H9 (cell line): ENCODE measurements around the gene CETN3. TPM values are rescaled to one million over a fixed set of nuclear protein-coding genes. Genes with fewer than 3 reads are reported as not detected.

Experiments
- DNase-seq: peaks from one replicate; pipeline ENCODE4 v3.0.0-alpha.2; 2017
- H2AFZ ChIP-seq: one replicate; pipeline ENCODE4 v1.6.1; 2013; ENCODE audit warnings: mild to moderate bottlenecking, low read length, control low read depth, moderate library complexity
- H2AK5ac ChIP-seq: 2 replicates; pipeline ENCODE4 v1.6.1; 2013; ENCODE audit warnings: low read length, control low read depth, mixed read lengths; ENCODE audit not compliant: insufficient read length
- H2BK120ac ChIP-seq: one replicate; pipeline ENCODE4 v1.6.1; 2013; ENCODE audit warnings: low read depth, mild to moderate bottlenecking, low read length, control low read depth, inconsistent platforms; ENCODE audit not compliant: poor library complexity, severe bottlenecking
- H2BK12ac ChIP-seq: 2 replicates; pipeline ENCODE4 v1.6.1; 2013; ENCODE audit warnings: low read length, control low read depth, mixed read lengths, low read depth; ENCODE audit not compliant: insufficient read length
- H2BK15ac ChIP-seq: 2 replicates; pipeline ENCODE4 v1.6.1; 2013; ENCODE audit warnings: low read depth, low read length, control low read depth
- H2BK20ac ChIP-seq: one replicate; pipeline ENCODE4 v1.6.1; 2013; ENCODE audit warnings: low read depth, mild to moderate bottlenecking, low read length, control low read depth, inconsistent platforms; ENCODE audit not compliant: poor library complexity, severe bottlenecking
- H2BK5ac ChIP-seq: 2 replicates; pipeline ENCODE4 v1.6.1; 2013; ENCODE audit warnings: low read length, control low read depth, mixed read lengths; ENCODE audit not compliant: insufficient read length
- H3K14ac ChIP-seq: 2 replicates; pipeline ENCODE4 v1.6.1; 2013; ENCODE audit warnings: low read length, control low read depth; ENCODE audit not compliant: insufficient read depth
- H3K18ac ChIP-seq: 2 replicates; pipeline ENCODE4 v1.6.1; 2013; ENCODE audit warnings: low read depth, mild to moderate bottlenecking, mixed read lengths, low read length, control low read depth; ENCODE audit not compliant: insufficient read length
- H3K23ac ChIP-seq: 2 replicates; pipeline ENCODE4 v1.6.1; 2013; ENCODE audit warnings: low read length, control low read depth, mixed read lengths, low read depth; ENCODE audit not compliant: insufficient read length
- H3K23me2 ChIP-seq: 2 replicates; pipeline ENCODE4 v1.6.1; 2013; ENCODE audit warnings: low read depth, mild to moderate bottlenecking, mixed read lengths, low read length, control low read depth; ENCODE audit not compliant: insufficient read length, poor library complexity, severe bottlenecking
- H3K27ac ChIP-seq: 2 replicates; pipeline ENCODE4 v1.5.1; 2013; ENCODE audit warnings: low read length, control low read depth, mixed read lengths, low read depth; ENCODE audit not compliant: insufficient read length
- H3K27me3 ChIP-seq: 2 replicates; pipeline ENCODE4 v1.6.1; 2013; ENCODE audit warnings: low read length, control low read depth, inconsistent platforms; ENCODE audit not compliant: insufficient read depth
- H3K4ac ChIP-seq: 2 replicates; pipeline ENCODE4 v1.6.1; 2013; ENCODE audit warnings: low read depth, mild to moderate bottlenecking, control low read depth, inconsistent platforms, low read length, moderate library complexity
- H3K4me1 ChIP-seq: 2 replicates; pipeline ENCODE4 v1.6.1; 2013; ENCODE audit warnings: low read length, control low read depth, inconsistent platforms; ENCODE audit not compliant: insufficient read depth
- H3K4me2 ChIP-seq: 2 replicates; pipeline ENCODE4 v1.6.1; 2013; ENCODE audit warnings: low read length, control low read depth, mixed read lengths; ENCODE audit not compliant: insufficient read length, insufficient read depth
- H3K56ac ChIP-seq: 2 replicates; pipeline ENCODE4 v1.6.1; 2013; ENCODE audit warnings: low read depth, mild to moderate bottlenecking, mixed read lengths, low read length, control low read depth; ENCODE audit not compliant: insufficient read length
- H3K79me1 ChIP-seq: 2 replicates; pipeline ENCODE4 v1.6.1; 2013; ENCODE audit warnings: low read depth, mild to moderate bottlenecking, moderate library complexity, low read length, control low read depth, inconsistent platforms; ENCODE audit not compliant: insufficient read depth, poor library complexity, severe bottlenecking
- H3K79me2 ChIP-seq: 2 replicates; pipeline ENCODE4 v1.6.1; 2013; ENCODE audit warnings: low read length, control low read depth, inconsistent platforms; ENCODE audit not compliant: insufficient read depth
- H3K9ac ChIP-seq: 2 replicates; pipeline ENCODE4 v1.6.1; 2013; ENCODE audit warnings: low read length, control low read depth, mixed read lengths; ENCODE audit not compliant: insufficient read length; ENCODE audit errors: extremely low read depth
- H3K9me3 ChIP-seq: one replicate; pipeline ENCODE4 v1.6.1; 2013; ENCODE audit warnings: low read depth, low read length, inconsistent platforms; ENCODE audit not compliant: control insufficient read depth
- H3T11ph ChIP-seq: one replicate; pipeline ENCODE4 v1.6.1; 2013; ENCODE audit warnings: mild to moderate bottlenecking, low read length, control low read depth, inconsistent platforms
- H4K20me1 ChIP-seq: one replicate; pipeline ENCODE4 v1.6.1; 2013; ENCODE audit not compliant: control insufficient read depth, insufficient read length, insufficient read depth
- H4K5ac ChIP-seq: 2 replicates; pipeline ENCODE4 v1.6.1; 2013; ENCODE audit warnings: low read depth, mild to moderate bottlenecking, mixed read lengths, low read length, control low read depth; ENCODE audit not compliant: insufficient read length
- H4K8ac ChIP-seq: replicated peaks from 2 replicates; pipeline ENCODE4 v1.6.1; 2013; ENCODE audit warnings: low read length, control low read depth, mixed read lengths, low read depth; ENCODE audit not compliant: insufficient read length
- H4K91ac ChIP-seq: 2 replicates; pipeline ENCODE4 v1.6.1; 2013; ENCODE audit warnings: low read depth, mild to moderate bottlenecking, moderate library complexity, mixed read lengths, low read length, control low read depth; ENCODE audit not compliant: insufficient read length
- H3K27ac Mint-ChIP-seq, 3 experiments: 2 replicates in 2 of 3; 3 replicates in 1 of 3; pipeline ENCODE4 v1.8.0; 2020 to 2021; ENCODE audit warnings: mixed read lengths in 3 of 3, mild to moderate bottlenecking in 1 of 3, moderate library complexity in 1 of 3
- H3K27me3 Mint-ChIP-seq: 2 replicates; pipeline ENCODE4 v1.8.0; 2021; ENCODE audit warnings: low read depth, mild to moderate bottlenecking, moderate library complexity, mixed read lengths
- H3K36me3 Mint-ChIP-seq, 3 experiments: 2 replicates in 2 of 3; 3 replicates in 1 of 3; pipeline ENCODE4 v1.8.0; 2020 to 2021; ENCODE audit warnings: low read depth in 3 of 3, mixed read lengths in 3 of 3; ENCODE audit not compliant: insufficient read depth in 1 of 3
- H3K4me1 Mint-ChIP-seq, 2 experiments: 2 replicates each; pipeline ENCODE4 v1.8.0; 2020; ENCODE audit warnings: mixed read lengths in 2 of 2
- H3K4me3 Mint-ChIP-seq, 2 experiments: 2 replicates in 1 of 2; 3 replicates in 1 of 2; pipeline ENCODE4 v1.8.0; 2020 to 2021; ENCODE audit warnings: mild to moderate bottlenecking in 2 of 2, mixed read lengths in 2 of 2, moderate library complexity in 1 of 2
- H3K9me3 Mint-ChIP-seq, 2 experiments: 2 replicates in 1 of 2; 3 replicates in 1 of 2; pipeline ENCODE4 v1.8.0; 2020; ENCODE audit warnings: mild to moderate bottlenecking in 2 of 2, mixed read lengths in 2 of 2, moderate library complexity in 1 of 2
- total RNA-seq: library from RNA; stranded (reverse); gene quantifications from 2 replicates; pipeline ENCODE4 v1.2.1, GENCODE V29; 2021
- TF ChIP-seq, protein P1 (sequence below): fragments of 200-600 bp; sonication (generic); conservative IDR thresholded peaks from 3 replicates; pipeline ENCODE4 v1.8.0; 2021; ENCODE audit warnings: antibody characterized with exemption, mild to moderate bottlenecking

Gene CETN3
- total RNA-seq, 1 experiment from 2014 or later: 36.3 TPM

DNA sequence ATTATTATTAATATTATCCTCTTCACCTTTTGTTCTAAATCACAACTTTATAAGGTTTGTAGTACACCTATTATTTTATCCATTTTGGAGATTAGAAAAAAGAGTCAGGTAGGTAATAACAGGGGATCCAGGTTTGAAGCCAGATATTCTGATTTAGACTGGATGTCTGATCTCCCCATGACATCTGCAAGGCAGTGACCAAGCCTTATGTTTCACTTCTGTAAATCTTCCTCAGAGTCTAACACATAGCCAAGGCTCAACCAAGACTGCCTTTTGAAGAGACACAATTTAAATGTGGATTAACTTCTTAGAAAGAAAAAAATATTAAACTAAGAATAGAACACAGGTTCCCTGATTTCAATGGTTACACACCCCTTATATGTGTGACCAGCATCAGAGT is 44.2 kb downstream of the CETN3 start:
- no peak for DNase-seq
- Mint-ChIP-seq H3K27ac (peak overlapping the region in 1 of 3 experiments; percentile 62; a peak in 1 of 7 replicates), H3K4me3 (no peak overlapping the region), H3K36me3 (peaks cover 3 to 27% (median 4%) of the 10 kb centered on the region in 3 experiments), H3K4me1 (peaks cover 10 to 14% of the 10 kb centered on the region in 2 experiments), H3K9me3 (peaks cover 11 to 12% of the 10 kb centered on the region in 2 experiments; a peak in 4 of 5 replicates), H3K27me3 (no peaks in the 10 kb centered on the region)
- Histone ChIP-seq H3K23me2 (no peaks in the 10 kb centered on the region), H3K9me3 (peaks cover 7% of the 10 kb centered on the region), H3K56ac (no peak overlapping the region), H2BK20ac (no peak overlapping the region), H3K14ac (no peak overlapping the region), H4K8ac (no peak overlapping the region), H2AFZ (no peak overlapping the region), H3K4me1 (0 out of 2 replicates have a peak, but pooled peaks cover 3% of the 10 kb centered on the region), H3K79me2 (no peaks in the 10 kb centered on the region), H3K27ac (no peak overlapping the region), H3K23ac (no peak overlapping the region), H3K79me1 (no peaks in the 10 kb centered on the region), H2AK5ac (no peak overlapping the region), H2BK120ac (no peak overlapping the region), H4K91ac (no peak overlapping the region), H3K18ac (no peak overlapping the region), H2BK5ac (no peak overlapping the region), H3T11ph (no peak overlapping the region), H2BK12ac (no peak overlapping the region), H3K4ac (no peak overlapping the region), H2BK15ac (no peak overlapping the region), H3K9ac (no peak overlapping the region), H4K5ac (no peak overlapping the region), H4K20me1 (no peaks in the 10 kb centered on the region), H3K4me2 (no peak overlapping the region), H3K27me3 (no peaks in the 10 kb centered on the region)
- TF ChIP-seq, protein P1, sequence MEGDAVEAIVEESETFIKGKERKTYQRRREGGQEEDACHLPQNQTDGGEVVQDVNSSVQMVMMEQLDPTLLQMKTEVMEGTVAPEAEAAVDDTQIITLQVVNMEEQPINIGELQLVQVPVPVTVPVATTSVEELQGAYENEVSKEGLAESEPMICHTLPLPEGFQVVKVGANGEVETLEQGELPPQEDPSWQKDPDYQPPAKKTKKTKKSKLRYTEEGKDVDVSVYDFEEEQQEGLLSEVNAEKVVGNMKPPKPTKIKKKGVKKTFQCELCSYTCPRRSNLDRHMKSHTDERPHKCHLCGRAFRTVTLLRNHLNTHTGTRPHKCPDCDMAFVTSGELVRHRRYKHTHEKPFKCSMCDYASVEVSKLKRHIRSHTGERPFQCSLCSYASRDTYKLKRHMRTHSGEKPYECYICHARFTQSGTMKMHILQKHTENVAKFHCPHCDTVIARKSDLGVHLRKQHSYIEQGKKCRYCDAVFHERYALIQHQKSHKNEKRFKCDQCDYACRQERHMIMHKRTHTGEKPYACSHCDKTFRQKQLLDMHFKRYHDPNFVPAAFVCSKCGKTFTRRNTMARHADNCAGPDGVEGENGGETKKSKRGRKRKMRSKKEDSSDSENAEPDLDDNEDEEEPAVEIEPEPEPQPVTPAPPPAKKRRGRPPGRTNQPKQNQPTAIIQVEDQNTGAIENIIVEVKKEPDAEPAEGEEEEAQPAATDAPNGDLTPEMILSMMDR: no peak
